OCI-LY3 (cell line): ENCODE measurements around the gene SH3RF3.

Source experiments
- H2AFZ ChIP-seq: fragments of 200-600, 300-600 bp; shearing (Covaris generic); 2 replicates; pipeline ENCODE4 v1.6.0; 2014; ENCODE audit warnings: antibody characterized with exemption, low read depth, low read length
- H3K27ac ChIP-seq: fragments of 200-600, 300-600 bp; sonication (generic); 2 replicates; pipeline ENCODE4 v1.5.1; 2014; ENCODE audit warnings: mild to moderate bottlenecking, low read length, moderate library complexity, mixed read lengths
- H3K27me3 ChIP-seq: fragments of 200-600, 300-600 bp; sonication (generic); 2 replicates; pipeline ENCODE4 v1.6.1; 2014; ENCODE audit warnings: low read depth, low read length, mixed read lengths
- H3K36me3 ChIP-seq: fragments of 200-600, 300-600 bp; sonication (generic); replicated peaks from 2 replicates; pipeline ENCODE3; 2014; ENCODE audit warnings: low read depth, low read length, mixed read lengths
- H3K4me1 ChIP-seq: fragments of 300-600, 200-600 bp; sonication (generic); 2 replicates; pipeline ENCODE4 v1.6.1; 2014; ENCODE audit warnings: low read length, mixed read lengths
- H3K4me2 ChIP-seq: fragments of 200-600, 300-600 bp; sonication (generic); 2 replicates; pipeline ENCODE4 v1.6.1; 2014; ENCODE audit warnings: low read length, mixed read lengths
- H3K4me3 ChIP-seq: fragments of 300-600, 200-600 bp; sonication (generic); 2 replicates; pipeline ENCODE4 v1.5.1; 2014; ENCODE audit warnings: antibody characterized with exemption, mild to moderate bottlenecking, low read length, moderate library complexity
- H3K79me2 ChIP-seq: fragments of 300-600, 200-600 bp; shearing (Covaris generic); 2 replicates; pipeline ENCODE4 v1.6.1; 2014; ENCODE audit warnings: mild to moderate bottlenecking, low read length, mixed read lengths
- H3K9ac ChIP-seq: fragments of 300-600, 200-600 bp; shearing (Covaris generic); 2 replicates; pipeline ENCODE4 v1.6.0; 2014; ENCODE audit warnings: mild to moderate bottlenecking, low read length, moderate library complexity
- H3K9me3 ChIP-seq: fragments of 200-600, 300-600 bp; shearing (Covaris generic); 2 replicates; pipeline ENCODE4 v1.6.1; 2014; ENCODE audit warnings: low read length, mixed read lengths; ENCODE audit not compliant: insufficient read depth
- H4K20me1 ChIP-seq: fragments of 200-600, 300-600 bp; sonication (generic); 2 replicates; pipeline ENCODE4 v1.6.1; 2016; ENCODE audit warnings: low read length, mixed read lengths; ENCODE audit not compliant: insufficient read depth
- EZH2phosphoT487 ChIP-seq: fragments of 200-600 bp; shearing (Covaris generic); IDR thresholded peaks from 2 replicates; pipeline ENCODE4 v1.6.1; 2018; ENCODE audit warnings: antibody characterized with exemption, mixed run types, low read depth
- TF ChIP-seq, protein P1 (sequence below): fragments of 200-600, 300-600 bp; sonication (generic); IDR thresholded peaks from 2 replicates; pipeline ENCODE4 v1.5.1; 2014; ENCODE audit warnings: antibody characterized with exemption, low read length, low read depth

SH3RF3 gene

DNA sequence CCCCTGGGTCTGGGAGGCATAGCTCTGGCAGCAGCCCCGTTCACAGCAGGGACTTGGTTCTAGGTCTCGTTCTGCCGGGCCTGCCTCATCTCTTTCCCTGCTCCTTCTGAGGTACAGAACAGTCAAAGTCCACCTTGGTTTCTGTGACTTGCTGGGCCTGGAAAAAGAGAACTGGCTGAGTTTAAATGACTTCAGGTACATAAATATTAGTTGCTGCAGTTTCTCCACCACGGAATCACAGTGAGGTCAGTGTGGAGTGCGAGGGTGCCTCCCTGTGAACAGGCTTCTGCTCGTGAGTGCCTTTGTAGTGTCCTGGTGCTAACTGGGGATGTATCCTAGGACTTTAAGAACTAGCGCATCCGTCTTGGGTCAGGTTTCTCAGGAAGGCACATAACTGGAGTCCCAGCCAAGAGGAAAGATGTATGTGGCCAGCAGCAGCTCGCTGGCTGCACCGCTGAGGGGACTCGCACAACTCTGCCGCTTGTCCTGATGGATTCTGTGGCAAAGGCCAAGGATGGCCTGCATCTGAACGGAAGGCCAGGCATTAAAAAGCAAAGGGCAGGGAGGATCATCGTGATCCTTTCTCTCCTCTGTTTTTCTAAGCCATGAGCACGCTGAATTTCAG, 188.6 kb downstream of the SH3RF3 start:
- Histone ChIP-seq H3K79me2 (no peaks in the 10 kb centered on the region), H3K4me2 (no peak overlapping the region), H2AFZ (no peak overlapping the region), H3K9me3 (no peaks in the 10 kb centered on the region), H3K36me3 (no peaks in the 10 kb centered on the region), H3K9ac (no peak overlapping the region), H3K4me3 (no peak overlapping the region), H3K27ac (no peak overlapping the region), H4K20me1 (no peaks in the 10 kb centered on the region), H3K27me3 (peaks cover 11% of the 10 kb centered on the region), H3K4me1 (no peaks in the 10 kb centered on the region)
- no peak for TF ChIP-seq EZH2phosphoT487
- TF ChIP-seq, protein P1, sequence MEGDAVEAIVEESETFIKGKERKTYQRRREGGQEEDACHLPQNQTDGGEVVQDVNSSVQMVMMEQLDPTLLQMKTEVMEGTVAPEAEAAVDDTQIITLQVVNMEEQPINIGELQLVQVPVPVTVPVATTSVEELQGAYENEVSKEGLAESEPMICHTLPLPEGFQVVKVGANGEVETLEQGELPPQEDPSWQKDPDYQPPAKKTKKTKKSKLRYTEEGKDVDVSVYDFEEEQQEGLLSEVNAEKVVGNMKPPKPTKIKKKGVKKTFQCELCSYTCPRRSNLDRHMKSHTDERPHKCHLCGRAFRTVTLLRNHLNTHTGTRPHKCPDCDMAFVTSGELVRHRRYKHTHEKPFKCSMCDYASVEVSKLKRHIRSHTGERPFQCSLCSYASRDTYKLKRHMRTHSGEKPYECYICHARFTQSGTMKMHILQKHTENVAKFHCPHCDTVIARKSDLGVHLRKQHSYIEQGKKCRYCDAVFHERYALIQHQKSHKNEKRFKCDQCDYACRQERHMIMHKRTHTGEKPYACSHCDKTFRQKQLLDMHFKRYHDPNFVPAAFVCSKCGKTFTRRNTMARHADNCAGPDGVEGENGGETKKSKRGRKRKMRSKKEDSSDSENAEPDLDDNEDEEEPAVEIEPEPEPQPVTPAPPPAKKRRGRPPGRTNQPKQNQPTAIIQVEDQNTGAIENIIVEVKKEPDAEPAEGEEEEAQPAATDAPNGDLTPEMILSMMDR = no peak

DNA sequence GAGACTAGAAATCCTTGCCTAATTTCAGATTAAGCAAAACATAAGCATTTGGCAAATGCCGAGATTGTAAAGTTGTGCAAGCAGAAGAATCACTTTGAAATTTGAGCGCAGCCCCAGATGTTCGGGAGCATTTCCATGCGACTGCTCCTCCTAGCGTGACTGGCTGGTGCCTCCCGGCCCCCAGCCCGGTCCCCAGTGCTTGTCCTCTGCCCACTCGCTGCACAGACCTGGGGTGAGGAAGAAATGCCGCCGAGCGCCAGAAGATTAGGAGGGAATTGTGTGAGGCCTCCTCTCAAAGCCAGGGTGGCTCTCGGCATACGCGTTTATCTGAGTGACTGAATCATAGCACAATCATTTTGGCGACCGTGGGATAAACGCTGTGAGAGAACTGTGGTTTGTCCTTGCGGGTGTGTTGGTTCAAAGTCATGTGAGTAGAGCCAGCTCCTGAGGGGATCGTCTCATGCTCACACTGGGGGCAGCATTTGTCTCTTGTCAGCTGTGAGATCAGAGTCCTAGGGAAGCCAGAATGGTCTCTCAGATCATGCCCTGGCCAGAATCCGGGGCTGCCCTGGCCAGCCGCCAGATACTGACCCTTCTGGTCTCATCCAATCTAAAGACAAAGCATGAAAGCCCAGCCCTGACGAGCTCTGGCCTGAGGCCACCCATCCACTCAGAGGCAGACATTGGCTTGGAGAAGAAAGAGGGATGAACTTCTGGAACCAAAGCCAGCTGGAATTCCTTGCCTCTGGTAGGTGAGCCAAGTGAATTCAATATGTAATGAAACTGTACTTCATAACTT, 189.3 kb downstream of the SH3RF3 start:
- no peaks in the 10 kb centered on the region for H4K20me1 ChIP-seq
- no peak overlapping the region for H3K4me3 ChIP-seq
- no peaks in the 10 kb centered on the region for H3K4me1 ChIP-seq

DNA sequence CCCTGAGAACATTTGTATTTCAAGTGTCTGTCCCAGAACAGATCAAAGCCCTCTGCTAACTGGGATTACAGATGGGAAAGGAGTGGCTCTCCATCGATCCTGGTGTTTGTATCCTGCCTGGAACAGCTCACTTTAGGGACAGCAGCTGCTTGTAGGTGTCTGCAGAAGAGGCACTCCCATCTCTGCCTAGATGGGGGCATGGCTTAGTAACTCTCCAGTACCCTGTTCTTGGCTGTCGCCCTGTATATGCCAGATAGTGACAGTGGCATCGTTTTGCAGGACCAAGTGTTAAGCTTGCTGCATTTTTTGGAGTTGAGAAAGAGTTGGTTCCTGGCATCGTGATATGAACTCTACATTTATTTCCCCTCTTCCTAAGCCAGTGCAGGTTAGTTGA, 189.9 kb downstream of the SH3RF3 start:
- Histone ChIP-seq H3K27me3 (peaks cover 19% of the 10 kb centered on the region), H3K4me3 (no peak overlapping the region), H3K36me3 (no peaks in the 10 kb centered on the region), H3K9ac (no peak overlapping the region), H3K27ac (no peak overlapping the region), H3K9me3 (no peaks in the 10 kb centered on the region), H3K4me1 (no peaks in the 10 kb centered on the region), H3K79me2 (no peaks in the 10 kb centered on the region), H2AFZ (no peak overlapping the region), H4K20me1 (no peaks in the 10 kb centered on the region), H3K4me2 (no peak overlapping the region)
- no peak for TF ChIP-seq EZH2phosphoT487
- TF ChIP-seq, protein P1 = no peak

More for the DNA sequence above, 189.3 kb downstream of the SH3RF3 start:
- Histone ChIP-seq H2AFZ (no peak overlapping the region), H3K9me3 (no peaks in the 10 kb centered on the region), H3K4me2 (no peak overlapping the region), H3K79me2 (no peaks in the 10 kb centered on the region), H3K27ac (no peak overlapping the region), H3K27me3 (peaks cover 16% of the 10 kb centered on the region), H3K36me3 (no peaks in the 10 kb centered on the region), H3K9ac (no peak overlapping the region)
- TF ChIP-seq, protein P1 = no peak
- no peak for TF ChIP-seq EZH2phosphoT487

DNA sequence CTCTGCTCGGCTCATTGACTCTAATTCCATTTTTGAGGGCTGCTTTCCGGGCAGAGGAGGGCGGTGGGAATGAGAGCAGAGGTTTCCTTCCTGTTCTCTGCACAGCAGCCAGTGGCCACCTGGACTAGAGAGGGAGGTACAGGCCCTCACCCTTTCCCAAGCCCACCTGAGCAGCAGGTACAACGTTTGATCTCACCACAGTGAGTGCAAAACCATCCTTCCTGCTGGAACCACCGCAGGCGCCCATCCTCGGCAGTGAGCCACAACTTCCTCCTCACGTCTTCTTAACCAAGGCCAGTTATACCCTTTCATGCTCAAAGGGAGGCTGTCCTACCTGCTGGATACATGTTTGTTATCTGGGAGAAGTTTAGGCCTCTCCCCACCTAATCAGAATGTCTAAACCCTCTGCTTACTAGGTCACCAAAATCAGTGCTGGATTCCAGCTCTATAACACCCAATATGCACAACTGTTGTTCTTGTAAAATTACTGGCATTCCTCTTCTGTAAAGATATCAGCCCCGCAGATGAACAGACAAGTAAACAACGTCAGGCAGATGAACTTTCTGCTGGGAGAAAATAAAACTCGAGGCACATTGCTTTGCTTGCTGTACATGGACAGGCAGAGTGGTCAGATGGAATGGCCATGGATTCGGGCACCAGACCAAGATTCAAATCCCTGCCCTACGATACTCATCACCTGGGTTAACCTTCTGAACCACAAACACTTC, 191.4 kb downstream of the SH3RF3 start:
- no peaks in the 10 kb centered on the region for H4K20me1 ChIP-seq
- H3K9ac ChIP-seq = no peak overlapping the region
- no peaks in the 10 kb centered on the region for H3K4me1 ChIP-seq
- H3K27ac ChIP-seq = no peak overlapping the region
- no peaks in the 10 kb centered on the region for H3K79me2 ChIP-seq
- H3K4me2 ChIP-seq = no peak overlapping the region
- H3K27me3 ChIP-seq = peaks cover 19% of the 10 kb centered on the region
- H3K36me3 ChIP-seq = no peaks in the 10 kb centered on the region
- H3K4me3 ChIP-seq = no peak overlapping the region
- H3K9me3 ChIP-seq = no peaks in the 10 kb centered on the region
- H2AFZ ChIP-seq = no peak overlapping the region
- no peak for TF ChIP-seq EZH2phosphoT487
- TF ChIP-seq, protein P1 = no peak
